Lower lobe of right lung (tissue), 2 donors: ENCODE measurements around the gene SH3PXD2B. TPM values are rescaled to one million over a fixed set of nuclear protein-coding genes. Genes with fewer than 3 reads are reported as not detected.

Source experiments
- ATAC-seq, 2 donors: fragments of 200-7000 bp; cut with Tn5 transposase; one replicate each; pipeline ENCODE4 v1.9.1; 2020 to 2022; ENCODE audit warnings: mild to moderate bottlenecking in 2 of 2, moderate library complexity in 2 of 2
- DNase-seq: peaks from one replicate; pipeline ENCODE4 v3.0.0-alpha.2; 2020
- H3K27ac ChIP-seq: fragments of 200-600 bp; one replicate; pipeline ENCODE4 v1.8.0; 2022
- H3K27me3 ChIP-seq: fragments of 200-600 bp; one replicate; pipeline ENCODE4 v1.8.0; 2022; ENCODE audit warnings: low read depth
- H3K36me3 ChIP-seq: fragments of 200-600 bp; one replicate; pipeline ENCODE4 v1.8.0; 2022; ENCODE audit warnings: mild to moderate bottlenecking
- H3K4me1 ChIP-seq: fragments of 200-600 bp; one replicate; pipeline ENCODE4 v1.8.0; 2022
- H3K4me3 ChIP-seq: fragments of 200-600 bp; one replicate; pipeline ENCODE4 v1.8.0; 2022; ENCODE audit warnings: mild to moderate bottlenecking
- H3K9me3 ChIP-seq: fragments of 200-600 bp; one replicate; pipeline ENCODE4 v1.8.0; 2022
- CTCF ChIP-seq: fragments of 200-600 bp; IDR thresholded peaks from one replicate; pipeline ENCODE4 v1.8.0; 2022; ENCODE audit warnings: antibody characterized with exemption, mild to moderate bottlenecking
- intact Hi-C: fragments of 100-400 bp; cut with DNase I; formaldehyde crosslinking; loops from one replicate; pipeline ENCODE4 v1.11.0; 2022
- total RNA-seq: library from RNA; stranded (reverse); fragmentation: NEBNext Ultra II Directional; extraction: Animal tissue kit (Norgen Biotek cat#: 25700); gene quantifications from one replicate; pipeline ENCODE4 v1.2.1, GENCODE V29; 2021
- donor health status: DM: no; HTN: yes; CAD: no; lungs with severe emphysema.

The SH3PXD2B gene
- total RNA-seq, 1 donor from 2014 or later, result 49.8 TPM

- no peaks in the 10 kb centered on the region for H3K9me3 ChIP-seq
- peak; percentile 65 to 75 for ATAC-seq
- intact Hi-C loops, result no loop called here
Observed at GRCh38 chr5:172361566-172362238, 92.6 kb downstream of the SH3PXD2B start.

GRCh38 chr5:172358345-172358744 lies 96.0 kb downstream of the SH3PXD2B start:
- ATAC-seq (no peak), DNase-seq (no peak)
- intact Hi-C loops, result no loop called here
- H3K4me3 ChIP-seq, result no peak overlapping the region
- no peaks in the 10 kb centered on the region for H3K9me3 ChIP-seq
- H3K27ac ChIP-seq, result no peak overlapping the region
- no peaks in the 10 kb centered on the region for H3K27me3 ChIP-seq
- peaks cover 56% of the 10 kb centered on the region for H3K36me3 ChIP-seq
- no peak for TF ChIP-seq CTCF
- no peaks in the 10 kb centered on the region for H3K4me1 ChIP-seq

More at GRCh38 chr5:172361566-172362238, 92.6 kb downstream of the SH3PXD2B start:
- H3K4me3 ChIP-seq, result no peak overlapping the region
- no peak overlapping the region for H3K27ac ChIP-seq
- H3K27me3 ChIP-seq, result no peaks in the 10 kb centered on the region
- H3K4me1 ChIP-seq, result no peaks in the 10 kb centered on the region
- no peak for TF ChIP-seq CTCF
- peak; percentile 72 for DNase-seq
- peaks cover 43% of the 10 kb centered on the region for H3K36me3 ChIP-seq

GRCh38 chr5:172356527-172356926 lies 97.8 kb downstream of the SH3PXD2B start:
- H3K27ac ChIP-seq, result no peak overlapping the region
- no peak for DNase-seq

GRCh38 chr5:172356047-172356446 lies 98.3 kb downstream of the SH3PXD2B start:
- no peak for DNase-seq
- intact Hi-C loops, result no loop called here
- no peaks in the 10 kb centered on the region for H3K27me3 ChIP-seq
- H3K9me3 ChIP-seq, result no peaks in the 10 kb centered on the region
- H3K27ac ChIP-seq, result no peak overlapping the region
- no peak for TF ChIP-seq CTCF
- ATAC-seq, result no peak
- H3K36me3 ChIP-seq, result peaks cover 77% of the 10 kb centered on the region
- no peak overlapping the region for H3K4me3 ChIP-seq
- no peaks in the 10 kb centered on the region for H3K4me1 ChIP-seq

More at GRCh38 chr5:172356527-172356926, 97.8 kb downstream of the SH3PXD2B start:
- H3K4me1 ChIP-seq, result no peaks in the 10 kb centered on the region
- intact Hi-C loops, result no loop called here
- H3K9me3 ChIP-seq, result no peaks in the 10 kb centered on the region
- TF ChIP-seq CTCF, result no peak
- H3K4me3 ChIP-seq, result no peak overlapping the region
- ATAC-seq, result no peak
- peaks cover 72% of the 10 kb centered on the region for H3K36me3 ChIP-seq
- H3K27me3 ChIP-seq, result no peaks in the 10 kb centered on the region

GRCh38 chr5:172353846-172354245 lies 100.5 kb downstream of the SH3PXD2B start:
- Histone ChIP-seq H3K4me1 (no peaks in the 10 kb centered on the region), H3K27me3 (no peaks in the 10 kb centered on the region), H3K36me3 (peaks cover 79% of the 10 kb centered on the region), H3K4me3 (no peak overlapping the region), H3K27ac (no peak overlapping the region), H3K9me3 (no peaks in the 10 kb centered on the region)
- intact Hi-C loops, result no loop called here
- ATAC-seq, result no peak
- DNase-seq, result no peak
- no peak for TF ChIP-seq CTCF
